Spleen (tissue), 7 donors: ENCODE results near the gene ZSWIM2.
"Not testable (repeated sequence)": the region's sequence is repeated elsewhere in the genome, so short reads cannot be mapped to it uniquely, and the experiment has no call there.

ENCODE experiments used
- CTCF ChIP-seq, 11 experiments: fragments of 200-600 bp in 7 of 11; fragments of 450-650 bp in 4 of 11; sonication (generic) in 4 of 11; IDR thresholded peaks in 8 of 11; conservative IDR thresholded peaks in 3 of 11; 1 replicate in 7 of 11; 2 replicates in 4 of 11; pipeline versions ENCODE4 v1.4.0 to v1.8.0; 2016 to 2021; ENCODE audit warnings: antibody characterized with exemption in 11 of 11, inconsistent platforms in 4 of 11, mild to moderate bottlenecking in 1 of 11
- POLR2A ChIP-seq, 3 donors: fragments of 450-650 bp; IDR thresholded peaks; one replicate each; pipeline ENCODE4 v1.5.1; 2017; ENCODE audit warnings: antibody characterized with exemption in 3 of 3, mild to moderate bottlenecking in 1 of 3
- donor health status: DM: no; HTN: no; CAD: no; lungs with moderate emphysema.
- donor health status: DM: no; HTN: no; CAD: no.
- donor health status: DM: no; HTN: no; CAD: no.

DNA sequence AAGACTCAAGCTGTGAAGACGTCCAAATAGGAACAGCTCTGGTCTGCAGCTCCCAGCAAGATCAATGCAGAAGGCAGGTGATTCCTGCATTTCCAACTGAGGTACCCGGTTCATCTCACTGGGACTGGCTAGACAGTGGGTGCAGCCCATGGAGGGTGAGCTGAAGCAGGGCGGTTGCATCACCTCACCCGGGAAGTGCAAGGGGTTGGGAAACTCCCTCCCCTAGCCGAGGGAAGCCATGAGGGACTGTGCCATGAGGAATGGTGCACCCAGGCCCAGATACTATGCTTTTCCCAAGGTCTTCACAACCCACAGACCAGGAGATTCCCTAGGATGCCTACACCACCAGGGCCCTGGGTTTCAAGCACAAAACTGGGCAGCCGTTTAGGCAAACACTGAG is 37.2 kb downstream of the ZSWIM2 start:
- TF ChIP-seq CTCF (IDR thresholded peaks at IDR 0.05 in 8 of 11, conservative IDR thresholded peaks at IDR 0.05 in 3 of 11); POLR2A (IDR thresholded peaks at IDR 0.05): not testable (repeated sequence)
